Raji (cell line): Measurements from ENCODE around the gene MTMR2.

Experiments
- POLR2A ChIP-seq: IDR thresholded peaks from 2 replicates; pipeline ENCODE4 v1.6.1; 2011; ENCODE audit warnings: low read depth, low read length, control low read depth; ENCODE audit not compliant: insufficient read depth

The MTMR2 gene

DNA sequence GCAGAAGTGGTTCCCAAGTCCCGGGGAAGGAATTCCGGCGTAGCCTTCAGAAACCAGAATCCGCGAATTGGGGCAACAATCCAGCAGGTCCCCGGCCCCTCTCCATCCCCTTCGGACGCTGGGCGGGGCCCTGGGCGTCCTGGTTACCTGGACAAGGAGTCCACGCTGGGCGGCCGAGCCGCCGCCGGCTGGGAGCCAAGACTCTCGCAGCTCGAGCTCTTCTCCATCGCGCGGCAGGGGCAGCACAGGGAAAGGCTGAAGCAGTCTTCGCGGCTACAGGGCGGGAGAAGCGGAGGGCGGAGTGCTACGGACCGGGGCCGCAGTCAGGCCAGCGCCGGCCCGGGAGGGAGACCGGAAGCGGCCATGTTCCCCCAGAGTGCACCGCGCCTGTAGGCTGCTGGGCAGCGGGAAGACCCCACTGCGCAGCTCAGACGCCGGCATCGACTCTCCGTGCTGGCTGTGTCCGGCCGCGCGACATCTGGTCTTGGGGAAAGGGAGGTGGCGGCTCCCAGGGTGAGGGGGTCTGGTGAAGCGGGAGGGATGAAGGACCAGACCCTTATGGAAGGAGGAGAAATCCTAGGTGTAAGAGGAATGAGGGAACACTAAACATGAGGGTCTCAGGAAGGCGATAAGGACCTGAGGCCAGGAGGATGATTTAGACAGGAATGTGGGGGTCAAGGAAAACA lies at the start of gene MTMR2:
Gene MTMR2 (minus strand): TSS at position 380 of the 686 bp plus-strand sequence. CDS start 153 bp downstream, at position 227.
- peak; percentile 95 for TF ChIP-seq POLR2A

GRCh38 chr11:95972060-95972459 lies 48.2 kb upstream of the MTMR2 start:
- no peak for TF ChIP-seq POLR2A

- no peak for TF ChIP-seq POLR2A
Measured at GRCh38 chr11:95968585-95968984, 44.7 kb upstream of the MTMR2 start.

DNA sequence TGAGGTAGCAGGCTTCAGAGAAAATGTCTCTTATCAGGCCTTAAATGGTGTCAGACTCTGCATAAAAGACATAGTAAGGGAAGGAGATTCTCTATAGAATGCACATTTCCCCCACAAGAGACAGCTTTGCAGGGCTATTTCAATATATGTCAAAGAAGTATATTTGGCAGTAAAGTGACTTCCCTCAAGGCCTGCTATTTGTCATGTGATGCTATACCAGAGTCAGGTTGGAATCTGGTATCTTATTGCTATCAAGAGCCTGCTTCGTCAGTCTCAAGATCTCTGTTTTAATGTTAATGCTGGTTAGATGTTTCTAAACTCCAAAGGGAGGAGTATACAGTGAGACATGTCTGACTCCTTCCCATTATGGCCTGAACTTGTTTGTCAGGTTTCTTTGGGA lies 40.4 kb upstream of the MTMR2 start:
- TF ChIP-seq POLR2A: no peak

DNA sequence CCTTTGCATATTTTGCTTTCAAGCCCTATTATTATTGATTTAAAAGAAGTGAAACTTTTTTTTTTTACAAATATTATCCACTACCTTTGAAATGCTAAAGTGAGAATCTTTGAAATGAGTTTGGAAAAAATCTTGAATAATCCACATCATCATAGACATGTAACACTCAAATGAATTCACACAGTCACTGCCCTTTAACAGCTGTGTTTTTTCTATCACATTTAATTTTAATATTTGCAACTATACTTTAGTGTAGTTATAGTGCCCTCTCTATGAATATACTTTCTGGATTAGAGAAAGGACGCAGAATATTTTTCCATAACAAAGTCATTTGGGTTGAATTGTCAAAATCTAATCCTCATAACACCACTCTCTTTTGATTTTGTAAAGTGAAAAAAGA lies 37.9 kb upstream of the MTMR2 start:
- TF ChIP-seq POLR2A: no peak

- TF ChIP-seq POLR2A: no peak
Measured at GRCh38 chr11:95950905-95951304, 27.0 kb upstream of the MTMR2 start.

DNA sequence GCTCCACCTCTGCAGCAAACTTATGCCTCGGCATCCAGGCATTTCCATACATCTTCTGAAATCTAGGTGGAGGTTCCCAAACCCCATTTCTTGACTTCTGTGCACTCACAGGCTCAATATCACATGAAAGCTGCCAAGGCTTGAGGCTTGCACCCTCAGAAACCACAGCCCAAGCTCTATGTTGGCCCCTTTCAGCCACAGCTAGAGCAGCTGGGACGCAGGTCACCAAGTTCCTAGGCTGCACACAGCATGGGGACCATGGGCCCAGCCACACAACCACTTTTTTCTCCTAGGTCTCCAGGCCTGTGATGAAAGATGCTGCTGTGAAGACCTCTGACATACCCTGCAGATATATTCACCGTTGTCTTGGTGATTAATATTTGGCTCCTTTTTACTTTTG lies 24.7 kb upstream of the MTMR2 start:
- no peak for TF ChIP-seq POLR2A

DNA sequence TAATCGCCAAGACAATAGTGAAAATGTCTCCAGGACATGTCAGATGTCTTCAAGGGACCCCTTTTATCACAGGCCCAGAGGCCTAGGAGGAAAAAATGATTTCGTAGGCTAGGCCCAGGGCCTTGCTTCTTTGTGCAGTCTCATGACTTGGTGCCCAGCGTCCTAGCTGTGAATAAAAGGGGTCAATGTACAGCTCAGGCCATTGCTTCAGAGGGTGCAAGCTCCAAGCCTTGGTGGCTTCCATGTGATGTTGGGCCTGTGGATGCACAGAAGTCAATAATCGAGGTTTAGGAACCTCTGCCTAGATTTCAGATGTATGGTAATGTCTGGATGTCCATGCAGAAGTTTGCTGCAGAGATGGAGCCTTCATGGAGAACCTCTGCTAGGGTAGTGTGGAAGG lies 20.7 kb upstream of the MTMR2 start:
- no peak for TF ChIP-seq POLR2A

DNA sequence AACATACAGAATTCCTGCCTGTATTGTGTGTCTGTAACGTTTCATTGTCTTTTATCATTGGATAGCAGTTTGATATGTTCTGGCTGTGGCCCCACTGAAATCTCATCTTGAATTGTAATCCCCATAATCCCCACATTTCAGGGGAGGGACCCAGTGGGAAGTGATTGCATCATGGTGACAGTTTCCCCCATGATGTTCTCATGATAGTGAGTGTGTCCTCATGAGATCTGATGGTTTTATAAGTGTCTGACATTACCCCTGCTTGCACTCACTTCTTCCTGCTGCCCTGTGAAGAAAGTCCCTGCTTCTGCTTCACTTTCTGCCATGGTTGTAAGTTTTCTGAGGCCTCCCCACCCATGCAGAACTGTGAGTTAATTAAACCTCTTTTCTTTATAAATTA lies 19.6 kb upstream of the MTMR2 start:
- no peak for TF ChIP-seq POLR2A

GRCh38 chr11:95939091-95939490 lies 15.2 kb upstream of the MTMR2 start:
- no peak for TF ChIP-seq POLR2A

DNA sequence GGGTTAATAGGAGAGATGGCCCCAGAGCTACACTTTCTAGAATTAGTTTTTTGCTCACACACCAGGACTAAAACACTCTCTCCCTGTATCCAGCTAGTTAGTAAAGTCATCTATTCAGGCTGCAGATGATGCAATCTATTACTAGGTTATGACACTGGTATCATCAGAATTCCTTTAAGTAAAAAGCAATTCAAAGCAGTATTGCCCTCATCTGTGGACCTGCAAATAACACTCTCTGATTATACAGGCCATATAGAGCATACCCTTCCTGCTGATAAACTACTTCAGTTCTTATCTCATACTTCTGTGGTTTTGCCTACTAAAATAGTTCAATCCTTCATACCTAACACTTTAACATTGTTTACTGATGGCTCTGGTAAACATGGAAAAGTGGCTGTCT lies 13.5 kb upstream of the MTMR2 start:
- TF ChIP-seq POLR2A: no peak

GRCh38 chr11:95933594-95933993 lies 9.7 kb upstream of the MTMR2 start:
- no peak for TF ChIP-seq POLR2A

DNA sequence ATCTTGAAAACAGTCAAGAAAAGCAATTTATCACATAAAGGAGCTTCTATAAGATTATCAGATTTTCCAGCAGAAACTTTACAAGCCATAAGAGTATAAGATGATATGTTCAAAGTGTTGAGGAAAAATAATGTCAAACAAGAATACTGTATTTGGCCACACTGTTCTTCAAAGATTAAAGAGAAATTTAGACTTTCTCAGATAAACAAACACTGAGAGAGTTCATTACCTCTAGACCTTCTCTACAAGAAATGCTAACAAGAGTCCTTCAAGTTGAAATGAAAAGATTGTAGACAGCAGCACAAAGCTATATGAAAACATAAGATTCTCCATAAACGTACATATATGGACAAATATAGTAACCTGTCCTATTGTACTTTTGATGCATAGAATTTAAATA lies 8.0 kb upstream of the MTMR2 start:
- no peak for TF ChIP-seq POLR2A

DNA sequence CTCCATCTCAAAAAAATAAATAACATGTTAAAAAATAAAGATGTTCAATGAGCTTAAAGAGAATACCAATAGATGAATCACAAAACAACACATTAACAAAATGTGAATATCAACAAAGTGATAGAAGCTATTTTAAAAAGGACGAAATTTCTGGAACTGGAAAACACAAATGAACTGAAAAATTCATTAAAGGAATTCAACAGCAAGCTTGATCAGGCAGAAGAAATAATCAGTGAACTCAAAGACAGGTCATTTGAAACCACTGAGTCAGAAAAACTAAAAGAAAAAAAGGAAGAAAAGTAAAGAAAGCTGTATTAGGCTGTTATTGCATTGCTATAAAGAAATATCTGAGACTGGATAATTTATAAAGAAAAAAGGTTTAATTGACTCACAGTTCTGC lies 7.0 kb upstream of the MTMR2 start:
- TF ChIP-seq POLR2A: no peak

GRCh38 chr11:95926726-95927125 lies 2.8 kb upstream of the MTMR2 start:
- no peak for TF ChIP-seq POLR2A

DNA sequence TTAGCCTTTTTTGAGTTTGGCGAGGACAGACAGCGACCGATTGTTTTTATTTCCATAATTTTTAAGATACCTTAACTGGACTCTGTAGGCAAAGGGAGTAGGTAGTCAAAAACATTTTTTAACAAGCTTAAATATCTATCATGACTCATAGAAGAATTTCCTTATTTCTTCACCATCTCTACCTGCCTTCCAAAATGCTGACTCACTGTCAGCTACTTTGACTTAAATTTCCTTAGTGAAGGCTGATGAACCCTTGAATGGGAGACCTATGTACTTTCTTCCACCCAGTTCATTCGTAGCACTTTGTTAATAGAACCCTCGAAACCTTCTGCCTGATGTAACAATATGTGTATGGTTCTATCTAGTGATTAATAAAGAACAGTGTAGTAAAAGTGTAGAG lies 1.1 kb upstream of the MTMR2 start:
- TF ChIP-seq POLR2A: no peak

DNA sequence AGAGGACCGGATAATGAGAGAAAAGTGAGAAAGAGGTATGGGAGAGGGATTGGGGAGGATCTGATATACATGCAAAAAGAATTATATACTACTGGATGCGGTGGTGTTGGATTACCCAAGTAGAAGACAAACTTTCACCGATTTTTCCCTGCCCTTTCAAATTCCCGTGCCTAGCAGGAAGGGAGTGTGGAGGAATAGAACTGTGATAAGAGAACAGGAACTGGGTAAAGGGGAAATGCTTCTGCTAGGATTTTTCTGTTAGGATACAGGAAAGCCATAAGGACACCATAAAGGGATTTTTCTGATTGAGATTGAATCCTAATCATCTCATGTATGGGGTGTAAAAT lies 480 bp upstream of the MTMR2 start:
- no peak for TF ChIP-seq POLR2A

DNA sequence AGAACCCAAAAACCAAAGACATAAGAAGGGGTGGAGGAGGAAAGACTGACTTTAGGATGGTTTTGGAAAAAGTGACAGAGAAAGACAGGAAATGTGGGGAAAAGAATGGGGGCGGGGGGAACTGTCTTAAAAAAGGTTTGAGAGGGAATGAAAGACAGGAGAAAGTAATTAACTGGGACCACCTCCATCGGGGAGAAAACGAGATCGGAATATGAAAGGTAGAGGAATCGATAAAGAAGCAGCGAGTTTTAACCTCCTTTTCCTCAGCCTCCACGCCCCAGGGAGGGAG lies 524 bp downstream of the MTMR2 start:
- TF ChIP-seq POLR2A: no peak
